ENCODE data around the gene DNAJA3.

The DNAJA3 gene

DNA sequence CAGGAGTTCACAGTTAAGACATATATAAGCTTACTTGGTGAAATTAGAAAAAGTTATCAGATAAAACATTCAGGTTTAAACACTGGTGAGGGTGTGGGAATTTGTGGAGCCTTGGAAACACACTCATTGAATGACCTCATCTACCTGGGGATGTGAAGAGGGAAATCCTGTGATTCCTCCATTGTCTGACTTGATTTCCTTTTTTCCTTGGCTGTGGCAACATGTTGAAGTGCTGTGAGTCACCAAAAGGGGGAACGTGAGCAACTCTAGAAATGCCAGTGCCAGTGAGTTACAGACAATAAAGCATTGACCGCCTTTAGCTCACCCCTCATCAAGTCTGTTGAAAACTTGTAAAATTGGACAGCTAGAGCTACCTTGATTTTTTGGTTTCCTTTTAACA lies 52.3 kb downstream of the DNAJA3 start:
- no peak overlapping the region for H3K4me3 ChIP-seq (ENCODE audit: low read depth, low read length)
- TF ChIP-seq, protein P1, sequence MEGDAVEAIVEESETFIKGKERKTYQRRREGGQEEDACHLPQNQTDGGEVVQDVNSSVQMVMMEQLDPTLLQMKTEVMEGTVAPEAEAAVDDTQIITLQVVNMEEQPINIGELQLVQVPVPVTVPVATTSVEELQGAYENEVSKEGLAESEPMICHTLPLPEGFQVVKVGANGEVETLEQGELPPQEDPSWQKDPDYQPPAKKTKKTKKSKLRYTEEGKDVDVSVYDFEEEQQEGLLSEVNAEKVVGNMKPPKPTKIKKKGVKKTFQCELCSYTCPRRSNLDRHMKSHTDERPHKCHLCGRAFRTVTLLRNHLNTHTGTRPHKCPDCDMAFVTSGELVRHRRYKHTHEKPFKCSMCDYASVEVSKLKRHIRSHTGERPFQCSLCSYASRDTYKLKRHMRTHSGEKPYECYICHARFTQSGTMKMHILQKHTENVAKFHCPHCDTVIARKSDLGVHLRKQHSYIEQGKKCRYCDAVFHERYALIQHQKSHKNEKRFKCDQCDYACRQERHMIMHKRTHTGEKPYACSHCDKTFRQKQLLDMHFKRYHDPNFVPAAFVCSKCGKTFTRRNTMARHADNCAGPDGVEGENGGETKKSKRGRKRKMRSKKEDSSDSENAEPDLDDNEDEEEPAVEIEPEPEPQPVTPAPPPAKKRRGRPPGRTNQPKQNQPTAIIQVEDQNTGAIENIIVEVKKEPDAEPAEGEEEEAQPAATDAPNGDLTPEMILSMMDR (IDR thresholded peaks at IDR 0.05; ENCODE audit: insufficient read depth, low read depth, low read length, missing control alignments), result no peak
- DNase-seq (ENCODE audit: low read depth), result no peak

DNA sequence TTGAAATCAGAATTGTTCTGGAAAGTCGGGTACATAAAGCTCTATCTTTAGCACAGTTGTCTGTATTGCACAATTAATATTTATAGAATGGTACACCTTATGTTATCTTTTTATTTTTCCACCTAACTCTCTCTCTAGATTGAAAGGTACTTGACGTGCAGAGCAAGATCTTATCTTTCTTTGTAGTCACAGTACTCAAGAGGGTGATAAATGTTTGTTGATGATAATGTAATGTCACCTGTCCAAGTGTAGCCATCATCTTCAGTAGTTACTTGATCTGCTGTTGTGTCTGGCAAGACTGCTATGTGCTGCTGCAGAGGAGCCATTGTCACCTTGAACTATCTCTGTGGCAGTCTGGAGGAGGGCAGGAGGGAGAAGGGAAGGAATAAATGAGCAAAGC lies 55.9 kb downstream of the DNAJA3 start:
- H3K4me3 ChIP-seq (ENCODE audit: low read depth, low read length), result no peak overlapping the region
- TF ChIP-seq, protein P1 (IDR thresholded peaks at IDR 0.05; ENCODE audit: insufficient read depth, low read depth, low read length, missing control alignments), result no peak
- DNase-seq (ENCODE audit: low read depth), result no peak

DNA sequence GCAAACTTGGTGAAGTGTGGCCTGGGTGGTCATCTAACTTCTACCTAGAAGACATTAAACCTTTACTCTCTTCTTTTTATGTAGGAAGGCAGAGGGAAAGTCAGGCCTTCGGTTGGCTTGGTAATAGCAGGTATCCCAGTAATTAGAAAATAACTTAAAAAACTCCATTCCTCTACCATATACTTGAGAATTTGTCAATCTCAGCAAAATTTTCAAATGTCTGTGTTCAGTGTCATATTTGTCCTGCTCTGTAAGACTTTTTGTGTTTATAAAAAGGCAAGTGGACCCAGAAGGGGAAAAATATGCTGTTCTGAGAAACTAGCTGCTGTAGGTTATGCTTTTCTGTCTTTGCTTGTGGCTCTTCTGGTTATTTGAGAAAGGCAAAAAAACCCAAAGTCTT lies 56.3 kb downstream of the DNAJA3 start:
- TF ChIP-seq, protein P1 (IDR thresholded peaks at IDR 0.05; ENCODE audit: insufficient read depth, low read depth, low read length, missing control alignments), result no peak
- DNase-seq (ENCODE audit: low read depth), result no peak
- no peak overlapping the region for H3K4me3 ChIP-seq (ENCODE audit: low read depth, low read length)

DNA sequence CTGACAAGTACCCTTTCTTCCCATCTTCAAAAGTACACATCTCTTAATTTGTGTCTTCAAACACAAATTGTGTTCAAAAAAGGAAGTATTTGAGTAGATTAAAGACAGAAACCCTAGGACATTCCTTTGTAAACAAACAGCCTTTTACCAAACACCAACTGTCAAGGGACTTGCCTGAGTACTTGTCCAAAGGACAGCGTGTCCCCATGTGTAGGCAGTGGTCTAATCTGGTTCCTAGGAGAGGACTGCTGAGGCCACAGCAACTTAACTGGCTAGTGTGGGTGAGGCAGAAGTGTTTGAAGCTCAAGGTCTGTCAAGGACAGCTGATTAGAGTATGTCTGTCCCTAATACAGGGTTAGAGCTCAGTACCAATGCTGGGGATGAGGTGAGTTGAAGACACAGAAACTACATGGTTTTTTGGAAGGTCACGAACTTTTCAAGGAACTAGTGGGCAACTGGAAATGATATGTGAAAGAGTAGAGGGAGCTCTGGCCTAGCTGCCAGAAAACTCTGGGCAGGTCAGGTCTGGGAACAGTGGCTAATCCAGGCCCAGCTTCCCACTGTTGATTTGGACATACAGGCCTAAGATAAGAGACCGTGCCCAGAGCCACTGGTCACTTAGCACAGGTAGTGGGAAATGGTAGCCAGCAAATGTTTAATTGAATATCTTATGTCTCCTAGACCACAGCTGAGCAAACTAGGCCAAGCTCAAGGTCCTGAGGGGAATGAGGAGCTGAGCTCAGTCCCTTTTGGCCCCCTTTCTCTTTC lies 60.6 kb downstream of the DNAJA3 start:
- TF ChIP-seq, protein P1 (IDR thresholded peaks at IDR 0.05; ENCODE audit: insufficient read depth, low read depth, low read length, missing control alignments), result no peak
- no peak overlapping the region for H3K4me3 ChIP-seq (ENCODE audit: low read depth, low read length)
- DNase-seq (ENCODE audit: low read depth), result no peak

DNA sequence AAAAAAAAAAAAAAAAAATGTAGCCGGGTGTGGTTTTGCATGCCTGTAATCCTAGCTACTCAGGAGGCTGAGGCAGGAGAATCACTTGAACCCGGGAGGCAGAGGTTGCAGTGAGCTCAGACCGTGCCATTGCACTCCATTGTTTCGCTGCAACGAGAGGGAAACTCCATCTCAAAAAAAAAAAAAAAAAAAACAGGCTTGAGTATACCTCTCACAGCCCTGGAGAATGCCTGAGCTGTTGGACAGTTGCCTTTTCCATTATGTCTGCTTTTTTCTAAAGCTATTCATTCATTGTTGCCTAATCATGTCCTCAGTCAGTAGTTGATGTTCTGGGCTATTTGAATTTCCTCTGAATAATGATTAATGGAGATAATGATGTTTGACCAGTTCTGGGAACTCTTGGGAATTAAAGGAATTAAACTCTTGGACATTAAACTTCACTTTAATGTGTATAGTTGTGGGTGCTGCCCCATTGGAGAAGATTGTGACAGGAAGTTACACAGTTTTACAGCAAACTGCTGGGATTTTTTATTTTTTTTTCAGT lies 62.4 kb downstream of the DNAJA3 start:
- TF ChIP-seq, protein P1 (IDR thresholded peaks at IDR 0.05; ENCODE audit: insufficient read depth, low read depth, low read length, missing control alignments), result no peak
- no peak for DNase-seq (ENCODE audit: low read depth)
- H3K4me3 ChIP-seq (ENCODE audit: low read depth, low read length), result no peak overlapping the region

DNA sequence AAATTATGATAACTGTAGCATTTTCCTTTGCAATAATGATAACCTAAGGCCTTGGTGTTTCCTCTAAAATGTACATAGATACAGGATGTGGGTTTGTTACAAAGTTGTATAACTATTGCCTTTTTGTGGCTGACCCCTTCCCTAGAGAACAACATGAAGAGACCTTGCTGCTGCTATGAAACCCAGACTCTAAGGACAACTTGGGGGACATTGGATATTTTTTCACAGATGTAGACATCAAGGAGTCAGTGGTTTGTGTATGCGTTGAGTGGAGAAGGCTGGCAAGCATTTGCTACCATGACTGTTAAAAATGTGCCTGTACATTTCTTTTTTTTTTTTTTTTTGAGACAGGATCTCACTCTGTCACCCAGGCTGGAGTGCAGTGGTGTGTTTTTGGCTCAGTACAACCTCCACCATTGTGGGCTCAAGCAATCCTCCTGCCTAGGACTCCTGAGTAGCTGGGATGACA lies 62.9 kb downstream of the DNAJA3 start:
- TF ChIP-seq, protein P1 (IDR thresholded peaks at IDR 0.05; ENCODE audit: insufficient read depth, low read depth, low read length, missing control alignments), result no peak
- no peak for DNase-seq (ENCODE audit: low read depth)
- H3K4me3 ChIP-seq (ENCODE audit: low read depth, low read length), result no peak overlapping the region

Measured in GM12865 (cell line).